HL-60 (cell line): ENCODE measurements around the gene PRR18.

Experiments used
- DNase-seq, 2 experiments: peaks; one replicate each; pipeline ENCODE4 v3.0.0-alpha.2; 2010 to 2020; ENCODE audit warnings: low read depth in 1 of 2, low spot score in 1 of 2
- H3K27ac ChIP-seq: fragments of 250-450 bp; sonication (Bioruptor Pico); replicated peaks from 2 replicates; pipeline ENCODE4 v1.5.1; 2020; ENCODE audit warnings: mild to moderate bottlenecking, moderate library complexity
- H3K27me3 ChIP-seq: fragments of 250-450 bp; sonication (Bioruptor Pico); 2 replicates; pipeline ENCODE4 v1.5.1; 2021; ENCODE audit warnings: mild to moderate bottlenecking, moderate library complexity; ENCODE audit not compliant: insufficient read depth, poor library complexity, severe bottlenecking
- H3K4me3 ChIP-seq: replicated peaks from 2 replicates; pipeline ENCODE4 v1.5.1; 2011; ENCODE audit warnings: mild to moderate bottlenecking, control low read depth, low read length; ENCODE audit not compliant: insufficient read depth
- GABPA ChIP-seq: IDR thresholded peaks from 2 replicates; pipeline ENCODE4 v1.6.1; 2012; ENCODE audit warnings: low read depth
- POLR2AphosphoS5 ChIP-seq: IDR thresholded peaks from 2 replicates; pipeline ENCODE4 v1.6.1; 2012; ENCODE audit warnings: low read depth
- SPI1 ChIP-seq: IDR thresholded peaks from 2 replicates; pipeline ENCODE4 v1.6.1; 2012; ENCODE audit warnings: low read depth, mild to moderate bottlenecking, borderline replicate concordance
- TF ChIP-seq, protein P1 (sequence below): IDR thresholded peaks from 2 replicates; pipeline ENCODE4 v1.6.1; 2012; ENCODE audit warnings: low read depth; ENCODE audit not compliant: insufficient replicate concordance
- TF ChIP-seq, protein P2 (sequence below): IDR thresholded peaks from one replicate; pipeline ENCODE4 v1.5.1; 2011; ENCODE audit warnings: low read length, control low read depth, inconsistent platforms; ENCODE audit not compliant: insufficient read depth

The PRR18 gene

DNA sequence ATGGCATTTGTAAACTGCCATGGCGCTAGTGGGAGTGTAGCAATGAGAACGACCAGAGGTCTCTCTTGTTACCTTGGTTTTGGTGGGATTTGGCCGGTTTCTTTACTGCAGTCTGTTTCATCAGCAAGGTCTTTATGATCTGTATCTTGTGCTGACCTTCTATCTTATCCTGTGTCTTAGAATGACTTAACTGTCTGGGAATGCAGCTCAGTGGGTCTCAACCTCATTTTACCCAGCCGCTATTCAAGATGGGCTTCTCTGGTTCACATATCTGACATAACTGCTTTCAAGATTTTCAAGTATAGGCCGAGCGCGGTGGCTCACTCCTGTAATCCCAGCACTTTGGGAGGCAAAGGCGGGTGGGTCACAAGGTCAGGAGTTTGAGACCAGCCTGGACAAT lies 36.0 kb upstream of the PRR18 start:
- Histone ChIP-seq H3K27ac (no peak overlapping the region), H3K27me3 (no peaks in the 10 kb centered on the region), H3K4me3 (no peak overlapping the region)
- no peak for DNase-seq
- TF ChIP-seq GABPA (no peak), POLR2AphosphoS5 (no peak)
- TF ChIP-seq, protein P1, sequence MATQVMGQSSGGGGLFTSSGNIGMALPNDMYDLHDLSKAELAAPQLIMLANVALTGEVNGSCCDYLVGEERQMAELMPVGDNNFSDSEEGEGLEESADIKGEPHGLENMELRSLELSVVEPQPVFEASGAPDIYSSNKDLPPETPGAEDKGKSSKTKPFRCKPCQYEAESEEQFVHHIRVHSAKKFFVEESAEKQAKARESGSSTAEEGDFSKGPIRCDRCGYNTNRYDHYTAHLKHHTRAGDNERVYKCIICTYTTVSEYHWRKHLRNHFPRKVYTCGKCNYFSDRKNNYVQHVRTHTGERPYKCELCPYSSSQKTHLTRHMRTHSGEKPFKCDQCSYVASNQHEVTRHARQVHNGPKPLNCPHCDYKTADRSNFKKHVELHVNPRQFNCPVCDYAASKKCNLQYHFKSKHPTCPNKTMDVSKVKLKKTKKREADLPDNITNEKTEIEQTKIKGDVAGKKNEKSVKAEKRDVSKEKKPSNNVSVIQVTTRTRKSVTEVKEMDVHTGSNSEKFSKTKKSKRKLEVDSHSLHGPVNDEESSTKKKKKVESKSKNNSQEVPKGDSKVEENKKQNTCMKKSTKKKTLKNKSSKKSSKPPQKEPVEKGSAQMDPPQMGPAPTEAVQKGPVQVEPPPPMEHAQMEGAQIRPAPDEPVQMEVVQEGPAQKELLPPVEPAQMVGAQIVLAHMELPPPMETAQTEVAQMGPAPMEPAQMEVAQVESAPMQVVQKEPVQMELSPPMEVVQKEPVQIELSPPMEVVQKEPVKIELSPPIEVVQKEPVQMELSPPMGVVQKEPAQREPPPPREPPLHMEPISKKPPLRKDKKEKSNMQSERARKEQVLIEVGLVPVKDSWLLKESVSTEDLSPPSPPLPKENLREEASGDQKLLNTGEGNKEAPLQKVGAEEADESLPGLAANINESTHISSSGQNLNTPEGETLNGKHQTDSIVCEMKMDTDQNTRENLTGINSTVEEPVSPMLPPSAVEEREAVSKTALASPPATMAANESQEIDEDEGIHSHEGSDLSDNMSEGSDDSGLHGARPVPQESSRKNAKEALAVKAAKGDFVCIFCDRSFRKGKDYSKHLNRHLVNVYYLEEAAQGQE: no peak

DNA sequence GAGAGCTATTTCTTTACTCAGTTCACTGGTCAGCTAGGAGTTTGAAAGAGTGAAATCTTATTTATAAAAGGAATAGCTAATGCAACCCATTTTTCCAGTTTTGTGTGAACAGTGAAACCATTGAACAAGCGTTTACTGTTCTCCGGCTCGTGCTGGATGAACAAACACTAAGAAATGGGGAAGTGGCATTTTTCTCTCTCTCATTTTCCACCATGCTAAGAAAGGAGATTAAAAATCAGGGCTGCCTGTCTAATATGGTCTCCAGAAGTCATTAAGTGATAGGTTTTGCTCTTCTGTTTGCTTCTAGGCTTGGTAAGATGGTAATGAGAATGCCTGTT lies 34.9 kb upstream of the PRR18 start:
- Histone ChIP-seq H3K27me3 (no peaks in the 10 kb centered on the region), H3K4me3 (peak overlapping the region; percentile 84), H3K27ac (peak overlapping the region; percentile 99)
- peak in 1 of 2 experiments; percentile 48 for DNase-seq
- TF ChIP-seq, protein P1: no peak
- TF ChIP-seq SPI1: peak; percentile 98

DNA sequence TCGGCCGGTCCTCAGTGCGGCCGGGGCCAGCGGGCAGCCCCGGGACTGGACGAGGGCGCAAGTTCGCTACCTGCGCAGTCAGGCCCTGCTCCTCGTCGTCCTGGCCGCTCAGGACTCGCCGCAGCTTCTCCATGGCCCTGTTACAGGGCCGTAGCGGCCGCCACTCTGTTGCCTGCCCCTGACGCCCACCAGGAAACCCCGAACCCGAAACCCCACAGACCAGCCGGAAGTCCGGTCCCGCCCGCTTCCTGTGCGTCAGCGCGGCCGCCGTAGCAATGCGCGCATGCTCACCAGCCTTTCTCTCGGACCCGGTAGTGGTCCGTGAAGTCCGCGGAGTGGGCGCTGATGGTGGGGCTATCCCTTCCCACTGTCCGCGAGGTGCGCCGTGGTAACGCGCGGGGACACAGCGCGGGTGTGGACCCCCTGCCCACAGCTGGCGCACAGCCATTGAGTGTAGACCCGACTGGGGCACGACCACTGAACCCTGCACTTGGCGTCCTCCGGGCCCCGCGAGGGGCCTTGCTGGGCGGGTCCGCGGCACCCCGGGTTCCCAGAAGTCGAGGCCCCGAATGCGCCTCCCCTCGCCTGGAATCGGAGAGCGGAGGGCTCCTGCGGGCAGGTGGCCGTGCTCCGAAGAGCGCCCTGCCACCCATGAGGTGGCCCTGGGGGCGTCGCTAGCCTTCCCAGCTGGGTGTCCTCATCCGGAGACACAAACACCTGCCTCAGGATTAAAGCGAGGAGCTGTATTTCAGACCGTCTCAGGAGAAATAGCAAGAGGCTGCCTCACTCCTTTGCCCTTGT lies 34.4 kb upstream of the PRR18 start, which contains the start of gene SFT2D1:
Gene SFT2D1 (minus strand): TSS at position 197 of the 801 bp plus-strand sequence. CDS start 64 bp downstream, at position 133.
- peak; percentile 85 to 90 for DNase-seq
- Histone ChIP-seq H3K4me3 (peak within 1 kb of the TSS; percentile 84), H3K27me3 (no peaks in the 10 kb centered on the region), H3K27ac (peak within 1 kb of the TSS; percentile 99)
- TF ChIP-seq, protein P2, sequence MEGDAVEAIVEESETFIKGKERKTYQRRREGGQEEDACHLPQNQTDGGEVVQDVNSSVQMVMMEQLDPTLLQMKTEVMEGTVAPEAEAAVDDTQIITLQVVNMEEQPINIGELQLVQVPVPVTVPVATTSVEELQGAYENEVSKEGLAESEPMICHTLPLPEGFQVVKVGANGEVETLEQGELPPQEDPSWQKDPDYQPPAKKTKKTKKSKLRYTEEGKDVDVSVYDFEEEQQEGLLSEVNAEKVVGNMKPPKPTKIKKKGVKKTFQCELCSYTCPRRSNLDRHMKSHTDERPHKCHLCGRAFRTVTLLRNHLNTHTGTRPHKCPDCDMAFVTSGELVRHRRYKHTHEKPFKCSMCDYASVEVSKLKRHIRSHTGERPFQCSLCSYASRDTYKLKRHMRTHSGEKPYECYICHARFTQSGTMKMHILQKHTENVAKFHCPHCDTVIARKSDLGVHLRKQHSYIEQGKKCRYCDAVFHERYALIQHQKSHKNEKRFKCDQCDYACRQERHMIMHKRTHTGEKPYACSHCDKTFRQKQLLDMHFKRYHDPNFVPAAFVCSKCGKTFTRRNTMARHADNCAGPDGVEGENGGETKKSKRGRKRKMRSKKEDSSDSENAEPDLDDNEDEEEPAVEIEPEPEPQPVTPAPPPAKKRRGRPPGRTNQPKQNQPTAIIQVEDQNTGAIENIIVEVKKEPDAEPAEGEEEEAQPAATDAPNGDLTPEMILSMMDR: no peak
- TF ChIP-seq POLR2AphosphoS5: peak; percentile 97
- TF ChIP-seq GABPA: peak; percentile 79
- TF ChIP-seq, protein P1: peak; percentile 33
- TF ChIP-seq SPI1: peak; percentile 2; the same call in 1 of the 2 replicates

DNA sequence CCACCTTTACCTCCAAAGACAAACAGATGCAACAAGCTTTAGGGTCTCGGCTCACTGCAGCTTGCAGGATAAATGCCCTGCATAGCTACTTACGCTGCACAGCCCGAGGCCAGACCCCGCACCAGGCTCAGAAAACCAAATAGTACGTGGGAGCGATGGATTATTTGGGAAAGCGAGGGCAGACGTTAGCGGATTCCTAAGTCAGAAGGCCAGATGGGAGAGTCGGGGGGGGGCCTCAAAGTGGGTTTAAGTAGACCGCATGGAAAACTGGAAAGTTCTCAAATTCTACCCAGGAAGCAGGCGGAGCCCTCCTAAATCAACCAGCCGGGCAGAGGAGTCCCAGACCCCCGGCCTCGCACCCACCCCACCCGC lies 33.8 kb upstream of the PRR18 start:
- TF ChIP-seq POLR2AphosphoS5 (no peak), GABPA (no peak), SPI1 (no peak)
- TF ChIP-seq, protein P2: no peak
- TF ChIP-seq, protein P1: no peak
- Histone ChIP-seq H3K27me3 (no peaks in the 10 kb centered on the region), H3K27ac (peak overlapping the region; percentile 99), H3K4me3 (peak overlapping the region; percentile 84)
- no peak for DNase-seq
